IMR-90 (cell line): ENCODE data around the gene MROH7. TPM values are rescaled to one million over a fixed set of nuclear protein-coding genes. Genes with fewer than 3 reads are reported as not detected.

Source experiments
- ATAC-seq: fragments of 200-7000 bp; cut with Tn5 transposase; 2 replicates; pipeline ENCODE4 v1.9.1; 2020; ENCODE audit warnings: low read depth, mild to moderate bottlenecking, moderate library complexity
- BruUV-seq: library from RNA; stranded (reverse); fragments of 400-500 nt; replicated peaks from 2 replicates; lab custom pipeline; 2021; lab: Mats Ljungman, UMichigan
- CTCF ChIA-PET: fragments of 300-600 bp; formaldehyde crosslinking; extraction: SDS; loops from one replicate; lab custom pipeline; 2021; ENCODE audit warnings: antibody characterized with exemption; lab: Yijun Ruan, JAX
- POLR2A ChIA-PET: fragments of 300-600 bp; sonication (Branson Sonifier 250); formaldehyde crosslinking; loops from one replicate; lab custom pipeline; 2022; ENCODE audit warnings: antibody characterized with exemption; ENCODE audit not compliant: unreplicated experiment; lab: Charles Lee
- DNase-seq: peaks from one replicate; pipeline ENCODE4 v3.0.0; 2013
- H2AFZ ChIP-seq: replicated peaks from 2 replicates; pipeline ENCODE3; 2013; ENCODE audit warnings: low read length, mild to moderate bottlenecking; ENCODE audit not compliant: poor library complexity
- H2AK5ac ChIP-seq: 2 replicates; pipeline ENCODE4 v1.6.1; 2013; ENCODE audit warnings: low read depth, low read length, inconsistent platforms
- H2AK9ac ChIP-seq: replicated peaks from 2 replicates; pipeline ENCODE3; 2013; ENCODE audit warnings: mild to moderate bottlenecking, low read depth, low read length, moderate library complexity; ENCODE audit not compliant: poor library complexity
- H2BK120ac ChIP-seq: 2 replicates; pipeline ENCODE4 v1.6.1; 2013; ENCODE audit warnings: low read depth, low read length, inconsistent platforms
- H2BK15ac ChIP-seq: 3 replicates; pipeline ENCODE4 v1.6.1; 2013; ENCODE audit warnings: low read depth, low read length, inconsistent platforms
- H2BK20ac ChIP-seq: 2 replicates; pipeline ENCODE4 v1.6.1; 2013; ENCODE audit warnings: low read depth, mild to moderate bottlenecking, inconsistent platforms, low read length, moderate library complexity
- H2BK5ac ChIP-seq: 2 replicates; pipeline ENCODE4 v1.6.1; 2013; ENCODE audit warnings: mild to moderate bottlenecking, low read depth, low read length, inconsistent platforms; ENCODE audit not compliant: poor library complexity, severe bottlenecking
- H3K14ac ChIP-seq: replicated peaks from 2 replicates; pipeline ENCODE4 v1.6.1; 2013; ENCODE audit warnings: low read depth, low read length, inconsistent platforms
- H3K18ac ChIP-seq: 2 replicates; pipeline ENCODE4 v1.6.1; 2013; ENCODE audit warnings: low read depth, low read length, control low read depth
- H3K23ac ChIP-seq: 2 replicates; pipeline ENCODE4 v1.6.1; 2013; ENCODE audit warnings: low read depth, low read length, inconsistent platforms
- H3K27ac ChIP-seq: 2 replicates; pipeline ENCODE4 v1.5.1; 2013; ENCODE audit warnings: mild to moderate bottlenecking, control low read depth, low read length; ENCODE audit not compliant: insufficient read depth
- H3K27me3 ChIP-seq: 2 replicates; pipeline ENCODE4 v1.6.1; 2013; ENCODE audit warnings: low read length; ENCODE audit not compliant: control insufficient read depth, insufficient read depth
- H3K36me3 ChIP-seq: 2 replicates; pipeline ENCODE4 v1.6.1; 2013; ENCODE audit warnings: low read length, mixed read lengths; ENCODE audit not compliant: control insufficient read depth, insufficient read depth
- H3K4ac ChIP-seq: 2 replicates; pipeline ENCODE4 v1.6.1; 2013; ENCODE audit warnings: low read depth, low read length, inconsistent platforms
- H3K4me1 ChIP-seq: 2 replicates; pipeline ENCODE4 v1.6.1; 2013; ENCODE audit warnings: low read length, mixed read lengths; ENCODE audit not compliant: control insufficient read depth, insufficient read depth
- H3K4me2 ChIP-seq: 2 replicates; pipeline ENCODE4 v1.6.1; 2013; ENCODE audit warnings: low read depth, mild to moderate bottlenecking, control low read depth, low read length, moderate library complexity
- H3K4me3 ChIP-seq: 2 replicates; pipeline ENCODE4 v1.5.1; 2013; ENCODE audit warnings: low read depth, mild to moderate bottlenecking, control low read depth, low read length, moderate library complexity; ENCODE audit not compliant: insufficient read depth
- H3K56ac ChIP-seq: 2 replicates; pipeline ENCODE4 v1.6.1; 2013; ENCODE audit warnings: low read length, inconsistent platforms; ENCODE audit not compliant: insufficient read depth; ENCODE audit errors: extremely low read depth
- H3K79me1 ChIP-seq, 2 experiments: 2 replicates each; pipeline ENCODE4 v1.6.1; 2013; ENCODE audit warnings: low read length in 2 of 2, inconsistent platforms in 1 of 2, low read depth in 1 of 2
- H3K9ac ChIP-seq: 2 replicates; pipeline ENCODE4 v1.6.1; 2013; ENCODE audit warnings: low read depth, low read length, control low read depth
- H3K9me1 ChIP-seq: 2 replicates; pipeline ENCODE4 v1.6.1; 2013; ENCODE audit warnings: low read length, inconsistent platforms; ENCODE audit not compliant: insufficient read depth
- H3K9me3 ChIP-seq: 2 replicates; pipeline ENCODE4 v1.6.1; 2013; ENCODE audit warnings: low read length; ENCODE audit not compliant: control insufficient read depth, insufficient read depth
- H4K20me1 ChIP-seq: 2 replicates; pipeline ENCODE4 v1.6.1; 2013; ENCODE audit warnings: low read length, inconsistent platforms; ENCODE audit not compliant: insufficient read depth
- H4K5ac ChIP-seq: 2 replicates; pipeline ENCODE4 v1.6.1; 2013; ENCODE audit warnings: mild to moderate bottlenecking, low read depth, low read length, control low read depth
- H4K8ac ChIP-seq, 2 experiments: 2 replicates each; pipeline ENCODE4 v1.6.1; 2013; ENCODE audit warnings: low read depth in 2 of 2, low read length in 2 of 2, control low read depth in 1 of 2, inconsistent platforms in 1 of 2
- H4K91ac ChIP-seq: 2 replicates; pipeline ENCODE4 v1.6.1; 2013; ENCODE audit warnings: low read depth, low read length, inconsistent platforms; ENCODE audit not compliant: insufficient read depth
- BHLHE40 ChIP-seq: fragments of 150-350 bp; IDR thresholded peaks from 2 replicates; pipeline ENCODE4 v1.6.1; 2016; ENCODE audit warnings: mild to moderate bottlenecking, low read depth, low read length
- POLR2A ChIP-seq: IDR thresholded peaks from 2 replicates; pipeline ENCODE4 v1.6.1; 2012; ENCODE audit warnings: mild to moderate bottlenecking, low read depth, low read length
- RAD21 ChIP-seq: IDR thresholded peaks from 2 replicates; pipeline ENCODE4 v1.6.1; 2012; ENCODE audit warnings: low read length, improper control_type of control experiment
- SMC3 ChIP-seq: fragments of 150-350 bp; IDR thresholded peaks from 2 replicates; pipeline ENCODE4 v1.6.1; 2016; ENCODE audit warnings: low read depth, mild to moderate bottlenecking, antibody characterized with exemption, low read length, moderate library complexity
- WGBS, 2 experiments: methylation state at CpG; one replicate each; pipeline versions ENCODE4 v1.1.5 to v1.1.7; 2013; ENCODE audit warnings: missing lambda C conversion rate in 2 of 2; ENCODE audit not compliant: insufficient read length in 1 of 2; ENCODE audit errors: extremely low coverage in 2 of 2; 5-methylcytosine and 5-hydroxymethylcytosine counted together
- dilution Hi-C: fragments of 300-500 bp; cut with HindIII; formaldehyde crosslinking; loops from one replicate; pipeline ENCODE4 v1.14.3; 2018; ENCODE audit warnings: low sequenced_read_pairs; ENCODE audit not compliant: unreplicated experiment
- in situ Hi-C: fragments of 300-500 bp; cut with MboI; formaldehyde crosslinking; loops from 3 replicates; pipeline ENCODE4 v1.14.3; 2019; ENCODE audit warnings: low sequenced_read_pairs, inconsistent platforms, mixed read lengths
- intact Hi-C: fragments of 100-400 bp; cut with micrococcal nuclease; formaldehyde crosslinking; loops from 2 replicates; pipeline ENCODE4 v1.10.0; 2022
- polyA plus RNA-seq, 3 experiments: library from polyadenylated mRNA; depleted of rRNA; stranded (reverse); fragments of >200 nt; gene quantifications; 2 replicates each; pipeline ENCODE4 v1.2.3, GENCODE V29; 2012; ENCODE audit warnings: low replicate concordance in 1 of 3
- total RNA-seq: library from RNA; depleted of rRNA; stranded (reverse); fragments of >200 nt; gene quantifications from 2 replicates; pipeline ENCODE4 v1.2.3, GENCODE V29; 2012
- TF ChIP-seq, protein P1 (sequence below): fragments of 150-350 bp; IDR thresholded peaks from 2 replicates; pipeline ENCODE4 v1.6.1; 2017; ENCODE audit warnings: mild to moderate bottlenecking, antibody characterized with exemption, low read length, low read depth
- TF ChIP-seq, protein P2 (sequence below): fragments of 150-350 bp; IDR thresholded peaks from 2 replicates; pipeline ENCODE4 v1.6.1; 2016; ENCODE audit warnings: low read depth, mild to moderate bottlenecking, low read length, moderate library complexity, borderline replicate concordance

MROH7 gene
- total and polyA plus RNA-seq, 2 of the 4 experiments (the other 2 are of a cell fraction), result not detected

DNA sequence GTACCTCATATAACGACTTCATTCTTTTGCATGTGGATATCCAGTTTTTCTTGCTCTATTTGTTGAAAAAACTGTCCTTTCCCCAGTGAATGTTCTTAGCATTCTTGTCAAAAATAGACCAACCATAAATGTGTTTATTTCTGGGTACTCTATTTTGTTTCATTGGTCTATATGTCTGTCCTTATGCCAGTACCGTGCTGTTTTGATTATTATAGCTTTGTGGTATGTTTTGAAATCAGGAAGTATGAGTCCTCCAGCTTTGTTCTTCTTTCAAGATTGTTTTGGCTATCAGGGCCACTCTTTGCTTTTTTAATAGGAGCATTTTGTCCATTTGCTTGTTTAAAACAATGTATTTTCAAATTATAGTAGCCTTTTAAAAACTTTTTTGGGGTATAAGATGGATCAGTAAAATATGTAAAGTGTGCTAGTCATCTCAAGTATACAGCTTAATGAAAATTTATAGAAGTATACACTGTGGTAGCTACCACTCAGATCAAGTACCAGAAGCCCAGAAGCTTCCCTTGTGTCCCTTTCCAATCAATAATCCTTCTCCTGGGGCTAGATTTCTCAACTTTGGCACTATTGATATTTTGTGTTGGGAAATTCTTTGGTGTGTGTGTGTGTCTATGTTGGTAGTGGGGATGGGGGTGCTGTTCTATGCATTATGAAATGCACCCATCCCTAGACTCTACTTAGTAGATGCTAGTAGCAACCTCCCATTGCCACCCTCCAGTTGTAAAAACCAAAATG, 16.8 kb downstream of the MROH7 start:
- H2AFZ ChIP-seq, result no peak overlapping the region
- H3K9me1 ChIP-seq, result no peaks in the 10 kb centered on the region
- no peak overlapping the region for H3K14ac ChIP-seq
- no peak overlapping the region for H2BK20ac ChIP-seq
- H4K5ac ChIP-seq, result no peak overlapping the region
- H3K4me2 ChIP-seq, result no peak overlapping the region
- H4K8ac ChIP-seq, result no peak overlapping the region
- H2AK5ac ChIP-seq, result no peak overlapping the region
- no peak overlapping the region for H2AK9ac ChIP-seq
- no peak overlapping the region for H2BK120ac ChIP-seq
- no peaks in the 10 kb centered on the region for H4K20me1 ChIP-seq
- CTCF ChIA-PET, result interaction anchor here (0.6 kb wide), 1 partner anchor 403 kb away, joined by 6 read pairs; no protein-coding TSS in a partner anchor
- H4K91ac ChIP-seq, result no peak overlapping the region
- H3K4me3 ChIP-seq, result no peak overlapping the region
- no CpG with 5 or more reads among the region's 2 CpGs for WGBS, 2 experiments
- no peak for ATAC-seq
- no peak overlapping the region for H3K9ac ChIP-seq
- intact Hi-C loops, result no loop called here
- peaks cover 2% of the 10 kb centered on the region for H3K9me3 ChIP-seq
- H2BK5ac ChIP-seq, result no peak overlapping the region
- no peaks in the 10 kb centered on the region for H3K36me3 ChIP-seq
- no peaks in the 10 kb centered on the region for H3K79me1 ChIP-seq
- BruUV-seq, result no TSS peak
- H3K4me1 ChIP-seq, result no peaks in the 10 kb centered on the region
- no peak for DNase-seq
- in situ Hi-C loops, result no loop called here
- TF ChIP-seq, protein P1, sequence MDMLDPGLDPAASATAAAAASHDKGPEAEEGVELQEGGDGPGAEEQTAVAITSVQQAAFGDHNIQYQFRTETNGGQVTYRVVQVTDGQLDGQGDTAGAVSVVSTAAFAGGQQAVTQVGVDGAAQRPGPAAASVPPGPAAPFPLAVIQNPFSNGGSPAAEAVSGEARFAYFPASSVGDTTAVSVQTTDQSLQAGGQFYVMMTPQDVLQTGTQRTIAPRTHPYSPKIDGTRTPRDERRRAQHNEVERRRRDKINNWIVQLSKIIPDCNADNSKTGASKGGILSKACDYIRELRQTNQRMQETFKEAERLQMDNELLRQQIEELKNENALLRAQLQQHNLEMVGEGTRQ, result no peak
- TF ChIP-seq POLR2A (no peak), SMC3 (no peak), RAD21 (no peak), BHLHE40 (no peak)
- TF ChIP-seq, protein P2, sequence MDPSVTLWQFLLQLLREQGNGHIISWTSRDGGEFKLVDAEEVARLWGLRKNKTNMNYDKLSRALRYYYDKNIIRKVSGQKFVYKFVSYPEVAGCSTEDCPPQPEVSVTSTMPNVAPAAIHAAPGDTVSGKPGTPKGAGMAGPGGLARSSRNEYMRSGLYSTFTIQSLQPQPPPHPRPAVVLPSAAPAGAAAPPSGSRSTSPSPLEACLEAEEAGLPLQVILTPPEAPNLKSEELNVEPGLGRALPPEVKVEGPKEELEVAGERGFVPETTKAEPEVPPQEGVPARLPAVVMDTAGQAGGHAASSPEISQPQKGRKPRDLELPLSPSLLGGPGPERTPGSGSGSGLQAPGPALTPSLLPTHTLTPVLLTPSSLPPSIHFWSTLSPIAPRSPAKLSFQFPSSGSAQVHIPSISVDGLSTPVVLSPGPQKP, result no peak
- no peak overlapping the region for H3K27ac ChIP-seq
- POLR2A ChIA-PET, result no interaction called here
- H3K23ac ChIP-seq, result no peak overlapping the region
- no peak overlapping the region for H3K18ac ChIP-seq
- H2BK15ac ChIP-seq, result no peak overlapping the region
- no peak overlapping the region for H3K4ac ChIP-seq
- no peaks in the 10 kb centered on the region; the same call in 1 of the 2 replicates for H3K27me3 ChIP-seq
- dilution Hi-C loops, result no loop called here
- H3K56ac ChIP-seq, result no peak overlapping the region
